HepG2 (cell line): ENCODE results near the gene ZNF20. TPM values are rescaled to one million over a fixed set of nuclear protein-coding genes. Genes with fewer than 3 reads are reported as not detected.

Experiments used
- ARID4A ChIP-seq: sonication (generic); formaldehyde crosslinking; IDR thresholded peaks from 2 replicates; pipeline ENCODE4 v1.5.0; 2020; ENCODE audit warnings: mild to moderate bottlenecking, missing genetic modification reagents, borderline replicate concordance
- DRAP1 ChIP-seq: IDR thresholded peaks from 2 replicates; pipeline ENCODE4 v1.6.1; 2016; ENCODE audit warnings: missing genetic modification reagents, missing compliant biosample characterization
- MED1 ChIP-seq: sonication (generic); formaldehyde crosslinking; IDR thresholded peaks from 2 replicates; pipeline ENCODE4 v1.4.0; 2020; ENCODE audit warnings: missing genetic modification reagents
- MIER3 ChIP-seq: IDR thresholded peaks from 2 replicates; pipeline ENCODE4 v1.6.1; 2016; ENCODE audit warnings: missing compliant biosample characterization, borderline replicate concordance
- PATZ1 ChIP-seq: sonication (generic); formaldehyde crosslinking; IDR thresholded peaks from 2 replicates; pipeline ENCODE4 v1.4.0; 2020; ENCODE audit warnings: missing genetic modification reagents
- PBX3 ChIP-seq: sonication (generic); formaldehyde crosslinking; IDR thresholded peaks from 2 replicates; pipeline ENCODE4 v1.8.1; 2023; ENCODE audit warnings: missing genetic modification reagents, inconsistent platforms, borderline replicate concordance
- SAP130 ChIP-seq: IDR thresholded peaks from 2 replicates; pipeline ENCODE4 v1.6.1; 2016; ENCODE audit warnings: low read depth
- SOX13 ChIP-seq, 3 experiments: fragments of 450-650 bp in 1 of 3; sonication (generic) in 1 of 3; formaldehyde crosslinking in 1 of 3; IDR thresholded peaks in 2 of 3; conservative IDR thresholded peaks in 1 of 3; 2 replicates each; pipeline versions ENCODE4 v1.5.0 to v1.6.1; 2016 to 2020; ENCODE audit warnings: antibody characterized with exemption in 1 of 3, mild to moderate bottlenecking in 1 of 3, missing compliant biosample characterization in 1 of 3, missing genetic modification reagents in 1 of 3, moderate library complexity in 1 of 3
- XRCC5 ChIP-seq: fragments of 200-400 bp; formaldehyde crosslinking; optimal IDR thresholded peaks from 2 replicates; pipeline ENCODE3; 2017; ENCODE audit warnings: mild to moderate bottlenecking, low read length
- ZGPAT ChIP-seq: IDR thresholded peaks from 2 replicates; pipeline ENCODE4 v1.6.1; 2016; ENCODE audit warnings: mild to moderate bottlenecking
- ZMYM4 ChIP-seq: sonication (generic); formaldehyde crosslinking; IDR thresholded peaks from 2 replicates; pipeline ENCODE4 v1.8.1; 2023; ENCODE audit warnings: mild to moderate bottlenecking, missing genetic modification reagents
- ZNF574 ChIP-seq: sonication (generic); formaldehyde crosslinking; IDR thresholded peaks from 2 replicates; pipeline ENCODE4 v1.4.0; 2020; ENCODE audit warnings: missing genetic modification reagents
- ZNF691 ChIP-seq: sonication (generic); formaldehyde crosslinking; IDR thresholded peaks from 2 replicates; pipeline ENCODE4 v1.4.0; 2020; ENCODE audit warnings: missing genetic modification reagents, low read depth, mild to moderate bottlenecking, borderline replicate concordance
- polyA plus RNA-seq, 8 experiments: library from polyadenylated mRNA; depleted of rRNA in 3 of 8; stranded (reverse) in 7 of 8; unstranded in 1 of 8; fragments of >200 nt; fragmentation: Illumina TruSeq in 4 of 8; extraction: Trizol in 4 of 8; gene quantifications; 2 replicates each; pipeline versions ENCODE4 v1.2.1 to v1.2.3, GENCODE V29; 2011 to 2016; ENCODE audit warnings: low read depth in 4 of 8, missing spikeins in 1 of 8, mixed read lengths in 1 of 8; ENCODE audit not compliant: insufficient read depth in 1 of 8
- total RNA-seq, 5 experiments: library from RNA; depleted of rRNA; stranded (reverse); fragments of >200 nt; fragmentation: Illumina TruSeq; extraction: Trizol; gene quantifications; 2 replicates each; pipeline ENCODE4 v1.2.3, GENCODE V29; 2016; ENCODE audit warnings: low read depth in 1 of 5

Gene ZNF20
- total and polyA plus RNA-seq, 2 of the 13 experiments (the other 11 are each of a cell fraction or from before 2014, with no cell fraction given), result 1.6 to 8.0 TPM

- TF ChIP-seq PBX3 (CRISPR knock-in tag), result no peak
- TF ChIP-seq ZNF574 (CRISPR knock-in tag), result peak; percentile 66
- peak; percentile 21; the same call in 1 of the 2 replicates for TF ChIP-seq MED1 (CRISPR knock-in tag)
- 0 out of 2 replicates have a peak, but pooled peaks have one; percentile 29 for TF ChIP-seq ZGPAT (CRISPR knock-in tag)
- no peak for TF ChIP-seq SOX13 (IDR thresholded peaks at IDR 0.05)
- peak in 1 of 2 experiments; percentile 27; a peak in 1 of 4 replicates for TF ChIP-seq SOX13 (CRISPR knock-in tag; conservative IDR thresholded peaks at IDR 0.05 in 1 of 2, IDR thresholded peaks at IDR 0.05 in 1 of 2)
- TF ChIP-seq ZNF691 (CRISPR knock-in tag), result no peak
- peak; percentile 77 for TF ChIP-seq PATZ1
- peak; percentile 22; the same call in 1 of the 2 replicates for TF ChIP-seq ARID4A
- TF ChIP-seq MIER3, result 0 out of 2 replicates have a peak, but pooled peaks have one; percentile 62
- TF ChIP-seq XRCC5, result peak; percentile 82
- peak; percentile 50; the same call in 1 of the 2 replicates for TF ChIP-seq ZMYM4 (CRISPR knock-in tag)
- peak; percentile 70 for TF ChIP-seq SAP130 (CRISPR knock-in tag)
- TF ChIP-seq DRAP1, result 0 out of 2 replicates have a peak, but pooled peaks have one; percentile 23
Observed at GRCh38 chr19:12137221-12137940, 2.8 kb downstream of the ZNF20 start (continued).
